ENCODE measurements around the gene ZBTB2. TPM values are rescaled to one million over a fixed set of nuclear protein-coding genes. Genes with fewer than 3 reads are reported as not detected.

ZBTB2 gene, protein sequence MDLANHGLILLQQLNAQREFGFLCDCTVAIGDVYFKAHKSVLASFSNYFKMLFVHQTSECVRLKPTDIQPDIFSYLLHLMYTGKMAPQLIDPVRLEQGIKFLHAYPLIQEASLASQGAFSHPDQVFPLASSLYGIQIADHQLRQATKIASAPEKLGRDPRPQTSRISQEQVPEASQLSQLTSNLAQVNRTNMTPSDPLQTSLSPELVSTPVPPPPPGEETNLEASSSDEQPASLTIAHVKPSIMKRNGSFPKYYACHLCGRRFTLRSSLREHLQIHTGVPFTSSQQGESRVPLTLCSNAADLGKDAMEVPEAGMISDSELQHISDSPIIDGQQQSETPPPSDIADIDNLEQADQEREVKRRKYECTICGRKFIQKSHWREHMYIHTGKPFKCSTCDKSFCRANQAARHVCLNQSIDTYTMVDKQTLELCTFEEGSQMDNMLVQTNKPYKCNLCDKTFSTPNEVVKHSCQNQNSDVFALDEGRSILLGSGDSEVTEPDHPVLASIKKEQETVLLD
- 15.9 TPM for polyA plus RNA-seq (2012; ENCODE audit: insufficient read depth, insufficient read length, low read depth)

- H3K27me3 ChIP-seq, result no peaks in the 10 kb centered on the region
- peaks cover 4% of the 10 kb centered on the region for H3K4me1 ChIP-seq
- peak; percentile 83 for DNase-seq
- H3K36me3 ChIP-seq, result peaks cover 10% of the 10 kb centered on the region
- H3K9me3 ChIP-seq, result no peaks in the 10 kb centered on the region
- peak within 1 kb of the TSS; percentile 89 for H3K4me3 ChIP-seq (ENCODE audit: low read depth, low read length)
- TF ChIP-seq, protein P1, sequence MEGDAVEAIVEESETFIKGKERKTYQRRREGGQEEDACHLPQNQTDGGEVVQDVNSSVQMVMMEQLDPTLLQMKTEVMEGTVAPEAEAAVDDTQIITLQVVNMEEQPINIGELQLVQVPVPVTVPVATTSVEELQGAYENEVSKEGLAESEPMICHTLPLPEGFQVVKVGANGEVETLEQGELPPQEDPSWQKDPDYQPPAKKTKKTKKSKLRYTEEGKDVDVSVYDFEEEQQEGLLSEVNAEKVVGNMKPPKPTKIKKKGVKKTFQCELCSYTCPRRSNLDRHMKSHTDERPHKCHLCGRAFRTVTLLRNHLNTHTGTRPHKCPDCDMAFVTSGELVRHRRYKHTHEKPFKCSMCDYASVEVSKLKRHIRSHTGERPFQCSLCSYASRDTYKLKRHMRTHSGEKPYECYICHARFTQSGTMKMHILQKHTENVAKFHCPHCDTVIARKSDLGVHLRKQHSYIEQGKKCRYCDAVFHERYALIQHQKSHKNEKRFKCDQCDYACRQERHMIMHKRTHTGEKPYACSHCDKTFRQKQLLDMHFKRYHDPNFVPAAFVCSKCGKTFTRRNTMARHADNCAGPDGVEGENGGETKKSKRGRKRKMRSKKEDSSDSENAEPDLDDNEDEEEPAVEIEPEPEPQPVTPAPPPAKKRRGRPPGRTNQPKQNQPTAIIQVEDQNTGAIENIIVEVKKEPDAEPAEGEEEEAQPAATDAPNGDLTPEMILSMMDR (IDR thresholded peaks at IDR 0.05; ENCODE audit: low read depth, low read length), result no peak
Observed at GRCh38 chr6:151391471-151392413, at the start of gene ZBTB2. Gene ZBTB2 (minus strand): TSS chr6:151391559. CDS start chr6:151373637, 17,922 bp downstream.

- H3K27me3 ChIP-seq, result no peaks in the 10 kb centered on the region
- TF ChIP-seq, protein P1 (IDR thresholded peaks at IDR 0.05; ENCODE audit: low read depth, low read length), result peak; percentile 30; the same call in 1 of the 2 replicates
- H3K9me3 ChIP-seq, result no peaks in the 10 kb centered on the region
- no peaks in the 10 kb centered on the region for H3K4me1 ChIP-seq
- H3K36me3 ChIP-seq, result peaks cover 28% of the 10 kb centered on the region
- H3K4me3 ChIP-seq (ENCODE audit: low read depth, low read length), result no peak overlapping the region
- DNase-seq, result no peak
Observed at GRCh38 chr6:151440930-151441329, 49.6 kb upstream of the ZBTB2 start.

DNA sequence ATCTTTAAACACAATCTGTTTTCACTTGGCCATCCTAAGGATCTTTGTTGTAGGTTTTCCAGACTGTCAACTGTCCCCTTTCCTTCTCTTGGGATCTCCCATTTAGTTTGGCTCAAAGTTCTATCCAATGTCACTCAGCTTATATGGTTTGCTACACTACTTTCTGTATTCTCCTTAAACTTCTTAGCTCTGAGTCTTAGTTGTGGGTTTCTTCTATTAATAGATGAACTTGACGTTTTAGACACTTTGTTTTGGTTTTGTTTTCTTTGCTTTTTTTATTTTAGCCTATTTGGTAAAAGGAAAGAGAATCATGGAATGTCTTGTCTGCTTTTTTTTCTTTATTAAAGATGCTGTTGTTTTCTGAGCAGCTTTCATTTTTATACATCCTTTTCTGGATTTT lies 49.1 kb upstream of the ZBTB2 start:
- H3K4me1 ChIP-seq, result no peaks in the 10 kb centered on the region

GRCh38 chr6:151437401-151437800 lies 46.0 kb upstream of the ZBTB2 start:
- no peaks in the 10 kb centered on the region for H3K27me3 ChIP-seq
- peaks cover 15% of the 10 kb centered on the region for H3K36me3 ChIP-seq
- DNase-seq, result no peak
- H3K4me3 ChIP-seq (ENCODE audit: low read depth, low read length), result no peak overlapping the region
- TF ChIP-seq, protein P1 (IDR thresholded peaks at IDR 0.05; ENCODE audit: low read depth, low read length), result no peak
- no peaks in the 10 kb centered on the region for H3K9me3 ChIP-seq
- H3K4me1 ChIP-seq, result no peaks in the 10 kb centered on the region

More for the DNA sequence above, 49.1 kb upstream of the ZBTB2 start:
- Histone ChIP-seq H3K27me3 (no peaks in the 10 kb centered on the region), H3K9me3 (no peaks in the 10 kb centered on the region), H3K4me3 (ENCODE audit: low read depth, low read length) (no peak overlapping the region), H3K36me3 (peaks cover 28% of the 10 kb centered on the region)
- DNase-seq, result no peak
- TF ChIP-seq, protein P1 (IDR thresholded peaks at IDR 0.05; ENCODE audit: low read depth, low read length), result no peak

- Histone ChIP-seq H3K4me1 (no peaks in the 10 kb centered on the region), H3K9me3 (no peaks in the 10 kb centered on the region), H3K4me3 (ENCODE audit: low read depth, low read length) (no peak overlapping the region), H3K27me3 (no peaks in the 10 kb centered on the region), H3K36me3 (peaks cover 17% of the 10 kb centered on the region)
- DNase-seq, result no peak
- TF ChIP-seq, protein P1 (IDR thresholded peaks at IDR 0.05; ENCODE audit: low read depth, low read length), result no peak
Observed at GRCh38 chr6:151436802-151437201, 45.4 kb upstream of the ZBTB2 start.
